Fibroblast of skin of right biceps (primary cell): Measurements from ENCODE around the gene CEP83.
A peak's percentile ranks its signal among the peaks of the same experiment; 100 is the strongest.
"Not testable (repeated sequence)": the region's sequence is repeated elsewhere in the genome, so short reads cannot be mapped to it uniquely, and the experiment has no call there.

Source experiments
- DNase-seq: peaks from one replicate; pipeline ENCODE4 v3.0.0-alpha.2; 2013

CEP83 gene

GRCh38 chr12:94459728-94460615 is at the start of gene CEP83:
CEP83 (minus strand) TSS chr12:94459867; CDS start chr12:94412490, 47,377 bp downstream.
- DNase-seq: peak; percentile 94

GRCh38 chr12:94509317-94509716 is 49.6 kb upstream of the CEP83 start:
- DNase-seq: no peak

- DNase-seq: no peak
These were observed 47.8 kb upstream of the CEP83 start for GRCh38 chr12:94507455-94507854.

- DNase-seq: no peak
These were observed 44.7 kb upstream of the CEP83 start for GRCh38 chr12:94504386-94504785.

GRCh38 chr12:94503619-94504018 is 44.0 kb upstream of the CEP83 start:
- no peak for DNase-seq

GRCh38 chr12:94500831-94501567 is 41.3 kb upstream of the CEP83 start:
- no peak for DNase-seq

GRCh38 chr12:94498698-94499097 is 39.0 kb upstream of the CEP83 start:
- DNase-seq: no peak

GRCh38 chr12:94498073-94498472 is 38.4 kb upstream of the CEP83 start:
- DNase-seq: no peak

- DNase-seq: no peak
These were observed 35.9 kb upstream of the CEP83 start for GRCh38 chr12:94495445-94496115.

GRCh38 chr12:94491489-94491888 is 31.8 kb upstream of the CEP83 start:
- no peak for DNase-seq

GRCh38 chr12:94488463-94488862 is 28.8 kb upstream of the CEP83 start:
- DNase-seq: no peak

- DNase-seq: no peak
These were observed 22.1 kb upstream of the CEP83 start for GRCh38 chr12:94481734-94482133.

- no peak for DNase-seq
These were observed 9.9 kb upstream of the CEP83 start for GRCh38 chr12:94469522-94469921.

- DNase-seq: no peak
These were observed 921 bp upstream of the CEP83 start for GRCh38 chr12:94460616-94460959.

- DNase-seq: peak; percentile 34
These were observed 565 bp downstream of the CEP83 start for GRCh38 chr12:94458877-94459727.

- DNase-seq: no peak
These were observed 2.4 kb downstream of the CEP83 start for GRCh38 chr12:94457311-94457710.

GRCh38 chr12:94454318-94454717 is 5.3 kb downstream of the CEP83 start:
- not testable (repeated sequence) for DNase-seq

GRCh38 chr12:94445662-94446061 is 14.0 kb downstream of the CEP83 start:
- DNase-seq: no peak

GRCh38 chr12:94437303-94437702 is 22.4 kb downstream of the CEP83 start:
- no peak for DNase-seq

- DNase-seq: no peak
These were observed 24.1 kb downstream of the CEP83 start for GRCh38 chr12:94435511-94435927.

- DNase-seq: no peak
These were observed 25.5 kb downstream of the CEP83 start for GRCh38 chr12:94434171-94434570.

- DNase-seq: no peak
These were observed 25.9 kb downstream of the CEP83 start for GRCh38 chr12:94433744-94434143.

- no peak for DNase-seq
These were observed 29.4 kb downstream of the CEP83 start for GRCh38 chr12:94430304-94430703.
